ENCODE measurements around the gene ADCY10.
"Not testable (repeated sequence)": the region's sequence is repeated elsewhere in the genome, so short reads cannot be mapped to it uniquely, and the experiment has no call there.

ADCY10 gene

DNA sequence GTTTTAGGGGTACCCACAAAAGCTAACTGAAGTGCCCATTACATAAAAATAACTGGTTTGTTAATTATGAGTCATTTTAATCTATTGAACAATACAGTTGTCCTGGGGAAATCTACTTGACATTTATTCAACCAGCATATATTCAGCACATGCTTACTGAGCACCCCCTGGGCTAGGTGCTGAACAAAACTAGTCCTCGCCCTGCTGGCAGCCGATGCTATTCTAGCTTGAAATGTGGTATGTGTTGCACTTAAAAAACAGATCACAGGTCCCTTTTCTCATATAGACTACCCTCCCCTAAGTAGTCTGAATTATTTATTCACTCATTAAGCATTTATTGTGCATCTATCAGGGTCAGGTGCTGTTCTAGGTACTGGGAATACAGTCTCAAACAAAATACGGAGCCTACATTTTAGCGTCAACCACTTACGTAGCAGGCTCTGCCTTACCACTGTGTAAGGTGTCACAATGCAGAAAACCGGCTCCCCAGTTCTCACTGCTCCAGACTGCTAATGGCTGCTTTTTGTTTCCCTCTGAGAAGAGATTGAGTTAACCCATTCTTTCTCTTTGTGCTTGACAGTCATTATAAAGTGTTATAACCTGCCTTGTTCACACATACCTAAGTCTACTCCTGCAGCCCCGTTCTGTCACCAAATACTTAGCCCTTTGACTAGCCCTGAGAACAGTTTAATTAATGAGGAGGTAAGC, 57.1 kb downstream of the ADCY10 start:
- no peak for DNase-seq

DNA sequence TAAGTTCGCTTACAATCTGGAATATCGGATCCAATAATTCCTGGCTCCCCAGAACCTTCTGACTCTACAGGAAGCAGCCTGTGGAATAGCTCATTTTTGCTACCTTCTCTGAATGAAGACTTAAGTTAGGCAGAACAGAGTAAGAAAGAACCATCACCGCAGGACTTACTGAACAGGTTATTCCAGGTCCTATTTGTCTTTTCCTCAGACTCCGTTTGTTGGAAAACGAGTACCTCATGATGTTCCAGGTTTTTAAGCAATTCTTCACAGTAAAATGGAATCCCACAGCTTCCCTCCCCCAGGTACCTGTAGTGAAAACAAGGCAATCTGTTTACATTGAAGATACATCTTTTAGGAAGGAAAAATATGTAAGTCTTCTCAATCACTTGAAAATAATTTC, 59.8 kb downstream of the ADCY10 start:
- DNase-seq = no peak

GRCh38 chr1:167849666-167850065, 64.3 kb downstream of the ADCY10 start:
- no peak for DNase-seq

DNA sequence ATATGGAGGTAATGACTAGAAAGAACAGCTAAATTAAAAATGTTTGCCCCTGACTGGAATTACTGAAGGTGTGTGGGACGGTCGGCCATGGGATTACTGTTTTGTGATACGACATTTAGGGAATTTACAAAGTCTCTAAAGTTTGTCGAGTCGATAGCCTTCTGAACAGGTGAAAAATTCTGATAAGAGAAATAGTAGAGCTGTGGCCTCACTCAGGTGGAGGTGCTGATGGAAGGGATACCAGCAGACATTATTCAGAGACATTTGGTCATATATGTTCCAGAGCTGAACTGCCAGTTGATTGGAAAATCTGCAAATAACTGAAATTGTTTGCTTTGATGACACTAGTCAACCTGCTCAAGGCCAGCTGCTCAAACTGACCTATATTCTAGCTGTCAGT, 71.1 kb downstream of the ADCY10 start:
- DNase-seq = no peak

GRCh38 chr1:167841530-167841929, 72.4 kb downstream of the ADCY10 start:
- DNase-seq = no peak

- no peak for DNase-seq
These were observed 74.9 kb downstream of the ADCY10 start for GRCh38 chr1:167839009-167839408.

DNA sequence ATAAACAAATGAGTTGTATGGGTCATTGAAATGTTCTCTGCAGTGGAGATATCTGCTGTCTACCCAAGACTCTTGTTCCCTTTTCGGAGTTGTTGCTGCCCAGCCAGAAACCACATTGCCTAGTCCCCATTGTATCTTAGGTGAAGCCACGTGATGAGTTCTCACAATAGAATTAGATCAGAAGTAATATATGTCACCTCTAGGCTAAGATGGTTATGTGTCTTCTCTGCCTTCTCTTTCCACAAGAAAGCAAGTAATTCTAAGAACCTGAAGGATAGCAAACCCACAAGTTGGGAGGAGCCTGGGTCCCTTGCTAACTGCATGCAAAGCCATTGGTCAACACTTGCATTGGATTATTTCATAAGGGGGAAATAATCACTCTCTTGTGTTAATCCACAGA, 76.6 kb downstream of the ADCY10 start:
- peak; percentile 2 for DNase-seq

- DNase-seq = no peak
These were observed 77.7 kb downstream of the ADCY10 start for GRCh38 chr1:167836197-167836596.

- DNase-seq = no peak
These were observed 80.0 kb downstream of the ADCY10 start for GRCh38 chr1:167833904-167834303.

DNA sequence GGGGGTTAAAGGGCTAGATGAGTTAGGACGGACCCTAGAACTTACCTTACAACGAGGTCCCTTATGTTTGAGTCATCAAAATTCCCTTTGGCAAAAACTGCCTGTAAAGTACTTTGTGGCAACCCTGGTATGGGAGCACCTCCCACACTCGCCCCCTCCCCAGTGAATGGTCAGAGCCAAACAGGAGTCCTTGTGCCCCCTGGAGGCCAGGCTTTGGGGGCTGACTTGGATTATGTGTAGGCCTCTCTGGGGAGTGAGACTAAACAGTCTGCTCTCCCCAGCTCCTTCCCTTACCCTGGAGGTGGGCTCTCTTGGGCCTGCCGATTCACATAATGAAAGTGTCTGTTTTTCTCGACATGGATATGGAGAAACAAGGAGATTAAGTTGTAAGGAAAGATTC, 81.2 kb downstream of the ADCY10 start:
- no peak for DNase-seq

DNA sequence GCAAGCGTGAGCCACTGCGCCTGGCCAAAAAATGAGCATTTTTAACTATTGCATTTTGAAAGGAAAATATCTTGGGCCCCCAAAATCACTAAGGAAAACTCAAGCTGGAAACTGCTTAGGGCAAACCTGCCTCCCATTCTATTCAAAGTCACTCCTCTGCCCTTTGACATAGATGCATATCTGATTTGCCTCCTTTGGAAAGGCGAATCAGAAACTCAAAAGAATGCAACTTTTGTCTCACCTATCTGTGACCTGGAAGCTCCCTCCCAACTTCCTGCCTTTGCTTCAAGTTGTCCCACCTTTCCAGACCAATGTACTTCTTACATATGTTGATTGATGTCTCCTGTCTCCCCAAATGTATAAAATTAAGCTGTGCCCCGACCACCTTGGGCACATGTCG, 83.3 kb downstream of the ADCY10 start:
- DNase-seq = not testable (repeated sequence)

GRCh38 chr1:167829868-167830267, 84.1 kb downstream of the ADCY10 start:
- no peak for DNase-seq

- no peak for DNase-seq
These were observed 87.8 kb downstream of the ADCY10 start for GRCh38 chr1:167826127-167826526.

DNA sequence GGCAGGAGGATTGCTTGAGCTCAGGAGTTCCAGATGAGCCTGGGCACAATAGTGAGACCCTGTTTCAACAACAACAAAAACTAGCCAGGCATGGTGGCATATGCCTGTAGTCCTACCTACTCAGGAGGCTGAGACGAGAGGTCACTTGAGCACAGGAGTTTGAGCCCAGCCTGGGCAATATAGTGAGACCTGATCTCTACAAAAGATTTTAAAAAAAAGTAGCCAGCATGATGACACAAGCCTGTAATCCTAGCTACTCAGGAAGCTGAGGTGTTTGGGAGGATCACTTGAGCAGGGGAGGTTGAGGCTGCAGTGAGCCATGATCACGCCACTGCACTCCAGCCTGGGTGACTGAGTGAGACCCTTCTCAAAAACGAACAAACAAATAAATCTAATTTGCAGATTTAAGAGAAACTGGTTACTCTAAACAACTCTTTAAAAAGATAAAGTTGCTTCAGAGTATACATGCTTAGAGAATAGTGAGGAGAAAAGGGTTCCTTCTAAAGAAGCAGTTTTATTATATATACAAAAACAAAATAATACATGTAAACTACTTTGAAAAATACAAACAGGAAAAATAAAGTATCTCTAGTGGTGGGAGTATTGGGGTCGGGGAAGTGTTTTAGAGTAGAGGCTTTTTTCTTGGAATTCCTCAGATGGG, 88.4 kb downstream of the ADCY10 start:
- no peak for DNase-seq

DNA sequence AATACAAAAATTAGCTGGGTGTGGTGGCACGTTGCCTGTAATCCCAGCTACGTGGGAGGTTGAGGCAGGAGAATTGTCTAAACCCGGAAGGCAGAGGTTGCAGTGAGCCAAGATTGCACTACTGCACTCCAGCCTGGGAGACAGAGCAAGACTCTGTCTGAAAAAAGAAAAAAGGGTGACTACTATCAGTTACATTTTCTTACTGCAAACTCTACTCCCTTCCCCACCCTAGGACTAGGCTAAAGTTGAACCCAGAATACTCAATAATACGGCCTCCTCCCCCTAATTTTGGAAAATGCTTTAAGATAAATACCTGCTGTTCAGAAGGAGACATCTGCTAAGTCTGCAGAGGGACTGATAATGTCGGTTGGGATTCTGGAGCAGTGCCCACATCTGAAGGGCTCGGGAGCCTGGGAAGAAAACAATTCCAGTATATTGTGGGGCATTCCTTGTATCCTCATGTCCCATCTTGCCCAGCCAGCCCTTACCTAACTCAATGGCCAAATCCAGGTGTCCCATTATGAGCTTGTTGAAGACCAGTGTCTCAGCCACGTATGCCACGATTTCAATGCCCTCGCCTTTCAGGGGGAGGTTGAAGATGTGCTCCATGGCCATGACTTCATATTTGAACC, 89.7 kb downstream of the ADCY10 start:
- DNase-seq = no peak

DNA sequence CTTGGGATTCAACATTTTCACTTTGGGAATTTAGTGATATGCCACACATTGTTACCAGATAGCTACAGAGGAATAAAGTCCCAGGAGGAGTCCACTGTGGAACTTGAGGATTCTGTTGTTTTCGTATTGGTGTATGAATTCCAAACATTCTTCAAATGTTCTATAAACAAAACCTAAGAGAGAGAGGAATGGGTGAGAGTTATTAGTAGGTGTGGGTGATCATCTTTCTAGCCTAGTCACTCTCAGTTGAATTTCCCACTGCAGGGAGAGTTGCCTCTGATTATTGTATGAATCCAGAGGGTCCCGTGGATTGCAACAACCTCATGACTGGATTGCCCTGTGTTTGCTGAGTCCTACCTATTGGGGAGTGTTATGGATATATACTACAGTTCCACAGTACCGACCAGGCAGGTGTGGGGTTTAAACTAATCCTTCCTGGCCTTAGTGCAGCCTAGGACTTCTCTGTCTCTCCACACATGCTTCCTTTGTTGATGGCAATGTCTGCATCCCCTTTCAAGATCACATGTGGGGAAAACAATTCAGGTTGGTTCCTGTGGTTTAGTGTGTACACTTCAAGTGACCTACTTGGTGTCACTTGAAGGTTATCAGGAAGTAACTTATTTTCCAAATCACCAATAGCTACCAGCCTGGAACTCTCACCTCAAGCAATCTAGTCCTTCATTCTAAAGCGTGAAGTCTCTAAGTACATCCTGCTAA, 91.8 kb downstream of the ADCY10 start:
- no peak for DNase-seq

GRCh38 chr1:167821356-167821685, 92.6 kb downstream of the ADCY10 start:
- DNase-seq = no peak

GRCh38 chr1:167820684-167821355, 93.1 kb downstream of the ADCY10 start:
- DNase-seq = no peak

DNA sequence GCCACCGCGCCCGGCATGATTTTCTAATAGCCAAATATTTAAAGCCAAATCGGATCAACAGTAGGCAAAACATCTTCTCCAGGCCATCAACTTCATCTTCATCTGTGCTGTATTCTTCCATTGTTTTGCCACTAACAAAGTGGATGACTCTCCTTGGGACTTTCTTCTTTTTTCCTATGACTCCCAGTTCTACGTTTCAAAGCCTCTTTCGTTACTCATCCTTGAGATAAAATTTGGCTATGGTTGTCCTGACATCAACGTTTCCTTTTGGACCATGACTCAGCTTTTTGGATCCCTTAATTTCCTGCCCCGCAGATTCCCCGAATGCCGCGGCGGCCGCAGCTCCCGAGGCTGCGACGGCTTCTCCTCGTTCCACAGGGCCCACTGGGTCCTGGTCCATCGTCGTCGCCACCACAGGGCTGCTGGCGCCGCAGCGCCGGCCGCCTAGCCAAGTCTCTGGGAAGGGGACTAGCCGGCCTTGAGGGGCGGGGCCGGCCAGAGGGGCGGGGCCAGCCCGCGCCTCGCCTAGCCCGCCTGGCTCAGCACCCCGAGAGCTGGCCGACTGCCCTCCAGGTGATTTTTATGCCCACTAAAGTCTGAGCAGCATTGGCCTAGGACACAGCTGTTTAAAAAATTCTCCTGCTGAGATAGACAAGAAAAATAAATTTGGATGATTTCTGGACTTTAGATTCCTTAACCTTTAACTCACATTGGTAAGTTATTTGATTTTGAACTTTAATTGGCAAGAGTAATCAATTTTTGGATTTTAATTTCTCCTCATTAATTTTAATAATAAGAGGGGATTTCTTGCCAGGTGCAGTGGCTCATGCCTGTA, 93.9 kb downstream of the ADCY10 start:
- DNase-seq = peak; percentile 41

DNA sequence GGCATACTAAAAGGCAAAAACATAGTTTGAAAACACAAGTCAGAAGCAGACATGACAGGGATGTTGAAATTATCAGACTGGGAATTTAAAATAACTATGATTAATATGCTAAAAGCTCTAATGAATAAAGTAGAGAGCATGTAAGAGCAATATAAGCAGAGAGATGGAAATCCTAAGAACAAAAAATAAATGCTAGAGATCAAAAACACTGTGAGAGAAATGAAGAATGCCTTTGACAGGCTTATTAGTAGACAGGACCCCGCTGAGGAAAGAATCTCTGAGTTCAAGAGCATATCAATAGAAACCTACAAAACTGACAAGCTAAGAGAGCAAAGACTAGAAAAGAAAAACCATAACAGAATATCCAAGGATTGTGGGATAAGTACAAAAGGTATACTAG, 98.3 kb downstream of the ADCY10 start:
- DNase-seq = no peak

DNA sequence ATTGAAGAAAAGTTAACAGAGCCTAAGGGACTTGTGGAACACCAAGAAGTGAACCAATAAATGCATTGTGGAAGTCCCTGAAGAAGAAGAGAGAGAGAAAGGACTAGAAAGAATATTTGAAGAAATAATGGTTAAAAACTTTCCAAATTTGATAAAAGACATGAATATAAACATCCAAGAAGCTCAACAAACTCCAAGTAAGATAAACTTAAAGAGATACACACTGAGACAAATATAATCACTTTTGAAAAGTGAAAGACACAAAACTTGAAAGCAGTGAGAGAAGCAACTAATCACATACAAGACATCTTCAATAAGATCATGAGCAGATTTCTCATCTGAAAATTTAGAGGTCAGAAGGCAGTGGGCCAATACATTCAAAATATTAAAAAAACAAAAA, 101.0 kb downstream of the ADCY10 start:
- DNase-seq = no peak

- DNase-seq = no peak
These were observed 105.2 kb downstream of the ADCY10 start for GRCh38 chr1:167808690-167809089.

All from activated CD4-positive, alpha-beta T cell treated with anti-CD3 and anti-CD28 coated beads, Interleukin-10, Interleukin-2, amounts not matched to agents 100 ng/mL and 50 ng/mL, durations not matched to agents 16 hours and 8 hours (primary cell).